Right lobe of liver (tissue), 6 donors: ENCODE results near the gene GAPDH. TPM values are rescaled to one million over a fixed set of nuclear protein-coding genes. Genes with fewer than 3 reads are reported as not detected.
A peak's percentile ranks its signal among the peaks of the same experiment; 100 is the strongest.
"Not testable (repeated sequence)": the region's sequence is repeated elsewhere in the genome, so short reads cannot be mapped to it uniquely, and the experiment has no call there.

Source experiments
- ATAC-seq, 4 donors: fragments of 200-7000 bp; cut with Tn5 transposase; one replicate each; pipeline ENCODE4 v1.9.1; 2020; ENCODE audit warnings: mild to moderate bottlenecking in 4 of 4, moderate library complexity in 4 of 4
- DNase-seq, 3 donors: peaks; one replicate each; pipeline ENCODE4 v3.0.0-alpha.2; 2020
- H3K27ac ChIP-seq, 3 donors: fragments of 200-600 bp; one replicate each; pipeline ENCODE4 v1.8.0; 2022
- H3K27me3 ChIP-seq, 2 donors: fragments of 200-600 bp; one replicate each; pipeline ENCODE4 v1.8.0; 2022
- H3K36me3 ChIP-seq, 4 donors: fragments of 200-600 bp; sonication (generic) in 1 of 4; one replicate each; pipeline versions ENCODE4 v1.5.1 to v1.8.0; 2017 to 2022; ENCODE audit warnings: control low read depth in 1 of 4
- H3K4me1 ChIP-seq, 4 donors: fragments of 200-600 bp; sonication (generic) in 1 of 4; one replicate each; pipeline versions ENCODE4 v1.5.1 to v1.8.0; 2017 to 2022; ENCODE audit warnings: control low read depth in 1 of 4
- H3K4me3 ChIP-seq, 3 donors: fragments of 200-600 bp; one replicate each; pipeline ENCODE4 v1.8.0; 2022
- H3K9me3 ChIP-seq, 4 donors: fragments of 200-600 bp; sonication (generic) in 1 of 4; one replicate each; pipeline versions ENCODE4 v1.5.1 to v1.8.0; 2017 to 2022; ENCODE audit warnings: control low read depth in 1 of 4
- POLR2A ChIP-seq: fragments of 450-650 bp; IDR thresholded peaks from one replicate; pipeline ENCODE4 v1.6.1; 2017; ENCODE audit warnings: antibody characterized with exemption, mild to moderate bottlenecking
- WGBS: methylation state at CpG from one replicate; pipeline ENCODE4 v1.1.6; 2018; ENCODE audit warnings: low coverage, low lambda C conversion rate; ENCODE audit not compliant: insufficient coverage; ENCODE audit errors: missing lambda C conversion rate; 5-methylcytosine and 5-hydroxymethylcytosine counted together
- intact Hi-C, 2 donors: fragments of 100-400 bp; cut with DNase I; formaldehyde crosslinking; loops; one replicate each; pipeline versions ENCODE4 v1.11.2 to v1.14.1; 2022
- total RNA-seq, 6 experiments: library from RNA; depleted of rRNA in 2 of 6; stranded (reverse); fragments of >200 nt in 2 of 6; fragmentation: NEBNext Ultra II Directional in 3 of 6; extraction: Animal tissue kit (Norgen Biotek cat#: 25700) in 3 of 6; gene quantifications; one replicate each; pipeline versions ENCODE4 v1.1.0 to v1.2.4, GENCODE V29; 2016 to 2023
- TF ChIP-seq, protein P1 (sequence below), 4 donors: fragments of 200-600 bp in 3 of 4; fragments of 450-650 bp in 1 of 4; IDR thresholded peaks; one replicate each; pipeline versions ENCODE4 v1.5.1 to v1.8.0; 2016 to 2022; ENCODE audit warnings: antibody characterized with exemption in 4 of 4, mild to moderate bottlenecking in 2 of 4
- donor health status: DM: no; HTN: yes; CAD: no.
- donor health status: DM: no; HTN: no; CAD: no.
- donor health status: DM: no; HTN: no; CAD: no.
- donor health status: DM: no; HTN: yes; CAD: no.
- donor health status: DM: no; HTN: yes; CAD: no.

Gene GAPDH
- total RNA-seq, 6 experiments from 2014 or later, result 788 to 3,247 (median 1,580) TPM

DNA sequence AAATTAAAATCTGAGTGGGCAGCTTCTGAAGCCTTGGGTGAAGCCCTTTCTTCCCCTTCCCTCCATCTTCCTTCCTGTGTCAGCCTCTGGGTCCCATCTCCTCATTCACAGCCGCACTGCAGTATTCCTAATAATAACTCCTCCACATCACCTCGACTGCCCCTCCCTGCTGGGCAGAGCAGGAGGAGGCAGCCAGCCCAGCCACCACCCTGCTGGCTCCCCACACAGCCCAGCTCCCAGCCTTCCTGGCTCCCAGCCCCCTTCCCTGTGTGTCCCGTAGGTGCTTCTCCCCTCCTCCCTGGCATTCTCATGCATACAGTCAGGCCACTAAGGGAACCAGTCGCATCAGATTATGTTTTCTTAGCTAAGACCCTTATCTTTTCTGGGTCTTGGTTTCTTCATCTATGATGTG, 17.8 kb downstream of the GAPDH start:
- ATAC-seq (no peak), DNase-seq (no peak)
- no peak for TF ChIP-seq POLR2A
- TF ChIP-seq, protein P1, sequence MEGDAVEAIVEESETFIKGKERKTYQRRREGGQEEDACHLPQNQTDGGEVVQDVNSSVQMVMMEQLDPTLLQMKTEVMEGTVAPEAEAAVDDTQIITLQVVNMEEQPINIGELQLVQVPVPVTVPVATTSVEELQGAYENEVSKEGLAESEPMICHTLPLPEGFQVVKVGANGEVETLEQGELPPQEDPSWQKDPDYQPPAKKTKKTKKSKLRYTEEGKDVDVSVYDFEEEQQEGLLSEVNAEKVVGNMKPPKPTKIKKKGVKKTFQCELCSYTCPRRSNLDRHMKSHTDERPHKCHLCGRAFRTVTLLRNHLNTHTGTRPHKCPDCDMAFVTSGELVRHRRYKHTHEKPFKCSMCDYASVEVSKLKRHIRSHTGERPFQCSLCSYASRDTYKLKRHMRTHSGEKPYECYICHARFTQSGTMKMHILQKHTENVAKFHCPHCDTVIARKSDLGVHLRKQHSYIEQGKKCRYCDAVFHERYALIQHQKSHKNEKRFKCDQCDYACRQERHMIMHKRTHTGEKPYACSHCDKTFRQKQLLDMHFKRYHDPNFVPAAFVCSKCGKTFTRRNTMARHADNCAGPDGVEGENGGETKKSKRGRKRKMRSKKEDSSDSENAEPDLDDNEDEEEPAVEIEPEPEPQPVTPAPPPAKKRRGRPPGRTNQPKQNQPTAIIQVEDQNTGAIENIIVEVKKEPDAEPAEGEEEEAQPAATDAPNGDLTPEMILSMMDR (IDR thresholded peaks at IDR 0.05), result no peak
- Histone ChIP-seq H3K9me3 (no peaks in the 10 kb centered on the region), H3K27me3 (no peaks in the 10 kb centered on the region), H3K4me3 (no peak overlapping the region), H3K4me1 (peaks cover 0 to 30% (median 13%) of the 10 kb centered on the region in 4 donors), H3K27ac (peak overlapping the region in 2 of 3 donors; percentile 51 to 74), H3K36me3 (peaks cover 0 to 31% (median 7%) of the 10 kb centered on the region in 4 donors)
- WGBS, result 20% methylated on average over 3 of the region's 4 CpGs
- intact Hi-C loops, result no loop called here

DNA sequence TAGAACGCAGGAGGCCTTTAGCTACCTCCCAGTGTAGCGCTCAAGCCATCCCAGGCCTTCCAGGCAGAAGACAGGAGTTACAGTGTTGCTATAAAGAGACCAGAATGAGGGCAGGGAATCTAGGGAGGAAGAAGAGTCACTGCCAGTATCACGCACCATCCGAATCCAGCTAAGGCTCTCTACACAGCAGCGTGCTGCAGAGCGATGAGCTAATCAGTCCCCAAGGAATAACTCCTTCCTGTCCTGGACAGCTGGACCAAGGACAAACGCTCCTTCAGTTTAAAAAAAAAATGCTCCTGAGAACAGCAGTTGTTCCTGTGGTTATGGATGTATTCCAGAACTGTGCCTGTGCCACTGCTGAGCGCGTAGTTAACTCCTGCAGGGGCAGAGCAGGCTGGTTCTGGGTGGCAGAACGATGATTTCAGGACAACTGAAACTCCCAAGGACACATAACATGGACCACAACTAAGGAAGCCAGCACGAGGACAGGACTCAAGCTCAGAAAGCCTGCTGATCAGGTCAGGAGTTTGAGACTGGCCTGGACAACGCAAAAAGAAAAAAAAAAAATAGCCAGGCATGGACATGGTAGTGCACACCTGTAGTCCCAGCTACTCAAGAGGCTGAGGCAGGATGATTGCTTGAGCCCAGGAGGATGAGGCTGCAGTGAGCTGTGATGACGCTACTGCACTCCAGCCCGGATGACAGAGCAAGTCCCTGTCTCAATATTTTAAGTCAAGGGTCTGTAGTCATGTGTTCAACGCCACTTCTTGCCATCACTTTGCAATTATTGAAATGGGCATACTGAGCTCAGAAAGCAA, 18.9 kb downstream of the GAPDH start:
- H3K4me3 ChIP-seq, result no peak overlapping the region
- intact Hi-C loops, result no loop called here
- TF ChIP-seq, protein P1 (IDR thresholded peaks at IDR 0.05), result no peak
- 64% methylated on average over 12 of the region's 15 CpGs for WGBS
- H3K4me1 ChIP-seq, result peaks cover 0 to 30% (median 13%) of the 10 kb centered on the region in 4 donors
- H3K27ac ChIP-seq, result peak overlapping the region in 2 of 3 donors; percentile 51 to 74
- ATAC-seq (peak in 2 of 4 donors; percentile 5 to 13), DNase-seq (no peak)
- peaks cover 0 to 21% (median 2%) of the 10 kb centered on the region in 4 donors for H3K36me3 ChIP-seq
- H3K27me3 ChIP-seq, result no peaks in the 10 kb centered on the region
- no peaks in the 10 kb centered on the region for H3K9me3 ChIP-seq

DNA sequence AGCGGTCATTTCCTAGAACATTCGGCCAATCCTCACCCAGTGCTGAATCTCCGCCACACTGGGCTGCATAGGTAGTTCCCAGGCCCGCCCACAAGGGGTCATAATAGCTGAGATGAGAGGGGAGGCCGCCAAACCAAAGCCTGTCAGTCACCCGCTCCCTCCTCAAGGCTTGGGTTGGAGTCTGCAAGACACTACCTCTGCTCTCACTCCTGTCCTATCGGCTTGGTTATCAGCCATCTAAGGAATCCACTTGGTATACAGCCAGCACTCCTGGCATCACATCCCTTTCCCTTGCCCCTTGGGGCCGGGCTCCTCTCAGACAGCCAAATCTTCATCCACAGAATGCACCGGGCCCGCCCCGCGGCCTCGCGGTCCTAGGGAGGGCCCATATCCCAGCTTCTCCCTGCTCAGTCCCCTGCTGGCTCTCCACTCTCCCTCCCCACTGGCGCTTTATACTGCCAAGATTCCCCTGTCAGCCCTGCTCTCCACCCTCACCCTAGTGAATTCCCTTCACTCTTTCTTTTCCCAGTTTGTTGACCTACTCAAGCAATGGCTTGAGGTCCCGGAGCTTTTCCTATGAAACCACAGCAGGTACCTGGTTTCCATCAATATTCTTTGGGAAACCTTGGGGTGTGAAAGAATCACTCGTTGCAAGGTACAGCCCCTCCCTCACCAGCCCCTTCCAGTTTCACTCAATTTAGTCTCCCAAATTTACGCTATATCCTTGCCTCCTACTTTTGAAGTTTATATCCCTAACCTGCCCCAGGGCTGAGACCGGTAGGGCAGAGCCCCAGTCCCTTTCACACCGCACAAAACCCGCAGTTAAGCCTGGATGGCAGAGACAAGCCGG, 20.1 kb downstream of the GAPDH start:
- TF ChIP-seq POLR2A, result no peak
- TF ChIP-seq, protein P1 (IDR thresholded peaks at IDR 0.05), result peak; percentile 45 to 60 (median 57)
- peak; percentile 57 to 67 (median 60) for ATAC-seq
- H3K27me3 ChIP-seq, result no peaks in the 10 kb centered on the region
- 12% methylated on average over 20 of the region's 22 CpGs for WGBS
- DNase-seq, result peak; percentile 72 to 74 (median 73)
- peaks cover 0 to 17% (median 0%) of the 10 kb centered on the region in 4 donors for H3K36me3 ChIP-seq
- intact Hi-C loops, result no loop called here
- H3K4me1 ChIP-seq, result peaks cover 0 to 30% (median 13%) of the 10 kb centered on the region in 4 donors
- H3K27ac ChIP-seq, result peak overlapping the region in 2 of 3 donors; percentile 40 to 57
- H3K4me3 ChIP-seq, result peak overlapping the region; percentile 69 to 88 (median 81)
- no peaks in the 10 kb centered on the region for H3K9me3 ChIP-seq

GRCh38 chr12:6555018-6555691, 20.8 kb downstream of the GAPDH start:
- Histone ChIP-seq H3K27ac (peak overlapping the region in 2 of 3 donors; percentile 40 to 59), H3K4me3 (peak overlapping the region; percentile 69 to 88 (median 81)), H3K36me3 (peaks cover 0 to 21% (median 3%) of the 10 kb centered on the region in 4 donors), H3K27me3 (no peaks in the 10 kb centered on the region), H3K9me3 (no peaks in the 10 kb centered on the region), H3K4me1 (peaks cover 0 to 30% (median 13%) of the 10 kb centered on the region in 4 donors)
- DNase-seq (peak in 1 of 3 donors; percentile 35), ATAC-seq (peak in 2 of 4 donors; percentile 0)
- intact Hi-C loops, result no loop called here
- 2% methylated on average over 27 of the region's 61 CpGs for WGBS
- TF ChIP-seq, protein P1 (IDR thresholded peaks at IDR 0.05), result no peak
- TF ChIP-seq POLR2A, result no peak

DNA sequence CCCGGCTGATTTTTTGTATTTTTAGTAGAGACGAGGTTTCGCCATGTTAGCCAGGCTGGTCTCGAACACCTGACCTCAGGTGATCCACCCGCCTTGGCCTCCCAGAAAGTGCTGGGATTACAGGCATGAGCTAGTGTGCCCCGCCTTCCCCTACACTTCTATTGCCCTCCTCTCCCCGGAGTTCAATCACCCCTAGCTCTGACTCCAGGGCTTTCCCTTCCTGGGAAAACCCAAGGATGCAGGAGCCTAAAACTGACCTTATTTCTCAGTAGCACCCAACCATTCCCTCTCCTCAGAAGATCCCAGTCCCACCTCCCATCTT, 22.1 kb downstream of the GAPDH start:
- Histone ChIP-seq H3K4me1 (peaks cover 0 to 30% (median 13%) of the 10 kb centered on the region in 4 donors), H3K4me3 (peak overlapping the region; percentile 69 to 88 (median 81)), H3K36me3 (peaks cover 0 to 28% (median 11%) of the 10 kb centered on the region in 4 donors), H3K27ac (peak overlapping the region in 1 of 3 donors; percentile 59)
- intact Hi-C loops, ATAC-seq, DNase-seq, H3K9me3 ChIP-seq, H3K27me3 ChIP-seq: not testable (repeated sequence)
- 69% methylated on average over 6 of the region's 7 CpGs for WGBS
